Adipocyte (in vitro differentiated cells): Measurements from ENCODE around the gene ADAMTS7.
A peak's percentile ranks its signal among the peaks of the same experiment; 100 is the strongest.
"Not testable (repeated sequence)": the region's sequence is repeated elsewhere in the genome, so short reads cannot be mapped to it uniquely, and the experiment has no call there.

Source experiments
- DNase-seq: peaks from one replicate; pipeline ENCODE4 v3.0.0-alpha.2; 2015; ENCODE audit warnings: low read depth
- H3K27me3 ChIP-seq: replicated peaks from 2 replicates; pipeline ENCODE4 v1.7.0; 2013; ENCODE audit warnings: mild to moderate bottlenecking, low read length, moderate library complexity; ENCODE audit not compliant: control insufficient read depth, insufficient read depth
- H3K36me3 ChIP-seq: 2 replicates; pipeline ENCODE4 v1.7.0; 2013; ENCODE audit warnings: low read length, mild to moderate bottlenecking, moderate library complexity; ENCODE audit not compliant: control insufficient read depth, insufficient read depth, severe bottlenecking
- H3K4me1 ChIP-seq: 2 replicates; pipeline ENCODE4 v1.7.0; 2013; ENCODE audit warnings: mild to moderate bottlenecking, low read length, moderate library complexity; ENCODE audit not compliant: control insufficient read depth, insufficient read depth
- H3K4me3 ChIP-seq: 2 replicates; pipeline ENCODE4 v1.7.0; 2013; ENCODE audit warnings: mild to moderate bottlenecking, low read length, moderate library complexity
- H3K9ac ChIP-seq: 2 replicates; pipeline ENCODE4 v1.7.0; 2013; ENCODE audit warnings: mild to moderate bottlenecking, low read length, moderate library complexity
- H3K9me3 ChIP-seq: 2 replicates; pipeline ENCODE4 v1.7.0; 2013; ENCODE audit warnings: mild to moderate bottlenecking, low read length, moderate library complexity; ENCODE audit not compliant: control insufficient read depth

The ADAMTS7 gene

GRCh38 chr15:78842519-78842918 is 31.3 kb upstream of the ADAMTS7 start:
- Histone ChIP-seq H3K36me3 (no peaks in the 10 kb centered on the region), H3K4me3 (no peak overlapping the region), H3K27me3 (no peaks in the 10 kb centered on the region), H3K9ac (no peak overlapping the region), H3K9me3 (no peaks in the 10 kb centered on the region), H3K4me1 (peaks cover 25% of the 10 kb centered on the region)
- DNase-seq = no peak

- Histone ChIP-seq H3K4me1 (peaks cover 25% of the 10 kb centered on the region), H3K27me3 (no peaks in the 10 kb centered on the region), H3K9me3 (no peaks in the 10 kb centered on the region), H3K36me3 (no peaks in the 10 kb centered on the region), H3K9ac (no peak overlapping the region), H3K4me3 (no peak overlapping the region)
- DNase-seq = no peak
Measured at GRCh38 chr15:78841891-78842290, 30.6 kb upstream of the ADAMTS7 start.

GRCh38 chr15:78841376-78841706 is 30.1 kb upstream of the ADAMTS7 start:
- DNase-seq = peak; percentile 31
- Histone ChIP-seq H3K4me1 (peaks cover 25% of the 10 kb centered on the region), H3K9ac (no peak overlapping the region), H3K4me3 (peak overlapping the region; percentile 44), H3K9me3 (no peaks in the 10 kb centered on the region), H3K36me3 (no peaks in the 10 kb centered on the region), H3K27me3 (no peaks in the 10 kb centered on the region)

GRCh38 chr15:78840661-78841375 is 29.6 kb upstream of the ADAMTS7 start:
- Histone ChIP-seq H3K9me3 (no peaks in the 10 kb centered on the region), H3K27me3 (no peaks in the 10 kb centered on the region), H3K4me1 (peaks cover 25% of the 10 kb centered on the region), H3K9ac (no peak overlapping the region), H3K36me3 (no peaks in the 10 kb centered on the region), H3K4me3 (peak overlapping the region; percentile 44)
- DNase-seq = peak; percentile 15

GRCh38 chr15:78839151-78839550 is 27.9 kb upstream of the ADAMTS7 start:
- not testable (repeated sequence) for H3K4me3 ChIP-seq, H3K27me3 ChIP-seq, H3K9ac ChIP-seq, H3K36me3 ChIP-seq, DNase-seq, H3K9me3 ChIP-seq
- H3K4me1 ChIP-seq = peaks cover 25% of the 10 kb centered on the region

GRCh38 chr15:78838489-78838888 is 27.2 kb upstream of the ADAMTS7 start:
- H3K4me3 ChIP-seq = no peak overlapping the region
- no peaks in the 10 kb centered on the region for H3K9me3 ChIP-seq
- H3K36me3 ChIP-seq = no peaks in the 10 kb centered on the region
- H3K4me1 ChIP-seq = peaks cover 25% of the 10 kb centered on the region
- no peaks in the 10 kb centered on the region for H3K27me3 ChIP-seq
- H3K9ac ChIP-seq = no peak overlapping the region
- DNase-seq = peak; percentile 45

GRCh38 chr15:78837543-78837942 is 26.3 kb upstream of the ADAMTS7 start:
- Histone ChIP-seq H3K4me3 (no peak overlapping the region), H3K9me3 (no peaks in the 10 kb centered on the region), H3K36me3 (no peaks in the 10 kb centered on the region), H3K27me3 (no peaks in the 10 kb centered on the region), H3K4me1 (peaks cover 28% of the 10 kb centered on the region), H3K9ac (no peak overlapping the region)
- DNase-seq = no peak

GRCh38 chr15:78837131-78837530 is 25.9 kb upstream of the ADAMTS7 start:
- Histone ChIP-seq H3K9ac (no peak overlapping the region), H3K4me3 (no peak overlapping the region), H3K36me3 (no peaks in the 10 kb centered on the region), H3K27me3 (no peaks in the 10 kb centered on the region), H3K4me1 (peaks cover 29% of the 10 kb centered on the region), H3K9me3 (no peaks in the 10 kb centered on the region)
- DNase-seq = no peak

GRCh38 chr15:78836333-78836732 is 25.1 kb upstream of the ADAMTS7 start:
- Histone ChIP-seq H3K36me3 (no peaks in the 10 kb centered on the region), H3K27me3 (no peaks in the 10 kb centered on the region), H3K4me1 (peaks cover 24% of the 10 kb centered on the region), H3K4me3 (no peak overlapping the region), H3K9me3 (no peaks in the 10 kb centered on the region), H3K9ac (no peak overlapping the region)
- no peak for DNase-seq

GRCh38 chr15:78831229-78832207 is 20.3 kb upstream of the ADAMTS7 start:
- Histone ChIP-seq H3K4me3 (no peak overlapping the region), H3K27me3 (no peaks in the 10 kb centered on the region), H3K4me1 (peaks cover 4% of the 10 kb centered on the region), H3K36me3 (no peaks in the 10 kb centered on the region), H3K9me3 (no peaks in the 10 kb centered on the region), H3K9ac (no peak overlapping the region)
- no peak for DNase-seq

GRCh38 chr15:78830514-78831228 is 19.4 kb upstream of the ADAMTS7 start:
- Histone ChIP-seq H3K9me3 (no peaks in the 10 kb centered on the region), H3K27me3 (no peaks in the 10 kb centered on the region), H3K9ac (no peak overlapping the region), H3K4me1 (peaks cover 9% of the 10 kb centered on the region), H3K36me3 (no peaks in the 10 kb centered on the region), H3K4me3 (no peak overlapping the region)
- no peak for DNase-seq
